ENCODE measurements around the gene TNFRSF19.

GRCh38 chr13:23678795-23679194 is 108.6 kb downstream of the TNFRSF19 start:
- TF ChIP-seq CTCF (conservative IDR thresholded peaks at IDR 0.05 in 1 of 2, IDR thresholded peaks at IDR 0.05 in 1 of 2; ENCODE audit: extremely low read depth in 1 of 2, insufficient read depth in 1 of 2, low read depth in 1 of 2, low read length in 2 of 2) (no peak), EZH2 (IDR thresholded peaks at IDR 0.05; ENCODE audit: borderline replicate concordance, low read length) (no peak)

Measured in mammary epithelial cell (primary cell).